MM.1S (cell line): ENCODE measurements around the gene NAALADL2.

ENCODE experiments used
- DNase-seq: peaks from one replicate; pipeline ENCODE4 v3.0.0-alpha.2; 2015
- H2AFZ ChIP-seq: fragments of 300-600 bp; sonication (generic); 2 replicates; pipeline ENCODE4 v1.6.0; 2016; ENCODE audit warnings: antibody characterized with exemption, low read length
- H3F3A ChIP-seq: fragments of 300-600 bp; sonication (generic); 2 replicates; pipeline ENCODE4 v1.6.1; 2016; ENCODE audit warnings: mild to moderate bottlenecking, antibody characterized with exemption, low read length, moderate library complexity, mixed read lengths; ENCODE audit not compliant: insufficient read depth
- H3K27ac ChIP-seq: fragments of 300-600 bp; sonication (generic); 2 replicates; pipeline ENCODE4 v1.5.1; 2016; ENCODE audit warnings: mild to moderate bottlenecking, low read length
- H3K27me3 ChIP-seq: fragments of 300-600 bp; sonication (generic); replicated peaks from 2 replicates; pipeline ENCODE4 v1.6.0; 2016; ENCODE audit warnings: low read length; ENCODE audit not compliant: insufficient read depth
- H3K36me3 ChIP-seq: fragments of 300-600 bp; sonication (generic); replicated peaks from 2 replicates; pipeline ENCODE4 v1.6.1; 2016; ENCODE audit warnings: mild to moderate bottlenecking, low read length, mixed read lengths; ENCODE audit not compliant: insufficient read depth
- H3K4me1 ChIP-seq: fragments of 300-600 bp; sonication (generic); 2 replicates; pipeline ENCODE4 v1.6.1; 2016; ENCODE audit warnings: low read length, mixed read lengths
- H3K4me2 ChIP-seq: fragments of 300-600 bp; sonication (generic); 2 replicates; pipeline ENCODE4 v1.6.0; 2016; ENCODE audit warnings: low read depth, low read length
- H3K4me3 ChIP-seq: fragments of 300-600 bp; sonication (generic); 2 replicates; pipeline ENCODE4 v1.5.1; 2016; ENCODE audit warnings: low read length, mixed read lengths
- H3K79me2 ChIP-seq: fragments of 300-600 bp; sonication (generic); 2 replicates; pipeline ENCODE4 v1.6.1; 2016; ENCODE audit warnings: mixed run types, low read length, mixed read lengths
- H3K9ac ChIP-seq: fragments of 300-600 bp; sonication (generic); 2 replicates; pipeline ENCODE4 v1.6.1; 2016; ENCODE audit warnings: low read length, mixed read lengths
- H3K9me2 ChIP-seq: fragments of 300-600 bp; sonication (generic); replicated peaks from 2 replicates; pipeline ENCODE4 v1.6.1; 2016; ENCODE audit warnings: mild to moderate bottlenecking, low read length, mixed read lengths; ENCODE audit not compliant: insufficient read depth
- H3K9me3 ChIP-seq: fragments of 300-600 bp; sonication (generic); replicated peaks from 2 replicates; pipeline ENCODE4 v1.6.1; 2016; ENCODE audit warnings: mild to moderate bottlenecking, low read length, mixed read lengths; ENCODE audit not compliant: insufficient read depth
- H4K20me1 ChIP-seq: fragments of 300-600 bp; sonication (generic); 2 replicates; pipeline ENCODE4 v1.6.1; 2016; ENCODE audit warnings: mild to moderate bottlenecking, low read length, moderate library complexity, mixed read lengths; ENCODE audit not compliant: insufficient read depth
- CTCF ChIP-seq: fragments of 300-600 bp; sonication (generic); IDR thresholded peaks from 2 replicates; pipeline ENCODE4 v1.5.1; 2016; ENCODE audit warnings: antibody characterized with exemption, low read length, mixed read lengths
- EZH2 ChIP-seq: fragments of 300-600 bp; sonication (generic); optimal IDR thresholded peaks from 2 replicates; pipeline ENCODE3; 2017; ENCODE audit warnings: low read depth, mild to moderate bottlenecking, antibody characterized with exemption, low read length, mixed read lengths
- EZH2phosphoT487 ChIP-seq: fragments of 300-600 bp; sonication (generic); IDR thresholded peaks from 2 replicates; pipeline ENCODE4 v1.6.1; 2018; ENCODE audit warnings: antibody characterized with exemption, low read length

Gene NAALADL2

GRCh38 chr3:175041369-175041768 is 182.2 kb downstream of the NAALADL2 start:
- H3K4me3 ChIP-seq: no peak overlapping the region
- H3K4me2 ChIP-seq: no peak overlapping the region
- H2AFZ ChIP-seq: no peak overlapping the region
- H4K20me1 ChIP-seq: no peaks in the 10 kb centered on the region
- no peaks in the 10 kb centered on the region for H3K4me1 ChIP-seq
- H3F3A ChIP-seq: no peaks in the 10 kb centered on the region
- no peaks in the 10 kb centered on the region for H3K27me3 ChIP-seq
- TF ChIP-seq EZH2phosphoT487 (no peak), EZH2 (no peak), CTCF (no peak)
- H3K36me3 ChIP-seq: no peaks in the 10 kb centered on the region
- no peak overlapping the region for H3K27ac ChIP-seq
- DNase-seq: no peak
- no peaks in the 10 kb centered on the region for H3K9me3 ChIP-seq
- H3K79me2 ChIP-seq: no peaks in the 10 kb centered on the region
- no peaks in the 10 kb centered on the region for H3K9me2 ChIP-seq
- H3K9ac ChIP-seq: no peak overlapping the region

- Histone ChIP-seq H3K4me1 (no peaks in the 10 kb centered on the region), H3K36me3 (no peaks in the 10 kb centered on the region), H3K9me2 (no peaks in the 10 kb centered on the region), H2AFZ (no peak overlapping the region), H3F3A (no peaks in the 10 kb centered on the region), H3K9me3 (no peaks in the 10 kb centered on the region), H3K79me2 (no peaks in the 10 kb centered on the region), H3K4me3 (no peak overlapping the region), H4K20me1 (no peaks in the 10 kb centered on the region), H3K27me3 (no peaks in the 10 kb centered on the region), H3K27ac (no peak overlapping the region), H3K9ac (no peak overlapping the region), H3K4me2 (no peak overlapping the region)
- DNase-seq: no peak
- TF ChIP-seq EZH2 (no peak), CTCF (no peak), EZH2phosphoT487 (no peak)
These were observed 187.5 kb downstream of the NAALADL2 start for GRCh38 chr3:175046601-175047000.

- Histone ChIP-seq H4K20me1 (no peaks in the 10 kb centered on the region), H3K4me2 (no peak overlapping the region), H3F3A (no peaks in the 10 kb centered on the region), H3K4me3 (no peak overlapping the region), H3K4me1 (no peaks in the 10 kb centered on the region), H3K27me3 (no peaks in the 10 kb centered on the region), H3K9me2 (no peaks in the 10 kb centered on the region), H3K36me3 (no peaks in the 10 kb centered on the region), H3K27ac (no peak overlapping the region), H3K79me2 (no peaks in the 10 kb centered on the region), H3K9ac (no peak overlapping the region), H3K9me3 (no peaks in the 10 kb centered on the region), H2AFZ (no peak overlapping the region)
- no peak for DNase-seq
- TF ChIP-seq CTCF: no peak
- TF ChIP-seq EZH2: no peak
These were observed 188.7 kb downstream of the NAALADL2 start for GRCh38 chr3:175047786-175048185.
